Loucy (cell line): ENCODE measurements around the gene ITSN1.

Experiments
- H2AFZ ChIP-seq: fragments of 200-600 bp; sonication (generic); 2 replicates; pipeline ENCODE4 v1.6.0; 2016; ENCODE audit warnings: antibody characterized with exemption, mild to moderate bottlenecking, low read length, moderate library complexity
- H3F3A ChIP-seq: fragments of 200-600 bp; 2 replicates; pipeline ENCODE4 v1.6.0; 2016; ENCODE audit warnings: antibody characterized with exemption, low read depth, mild to moderate bottlenecking
- H3K27me3 ChIP-seq: fragments of 200-600 bp; sonication (generic); 2 replicates; pipeline ENCODE4 v1.6.1; 2014; ENCODE audit warnings: low read length, mild to moderate bottlenecking; ENCODE audit not compliant: insufficient read depth, poor library complexity, severe bottlenecking
- H3K36me3 ChIP-seq: fragments of 200-600 bp; sonication (generic); 2 replicates; pipeline ENCODE4 v1.6.1; 2016; ENCODE audit warnings: low read length; ENCODE audit not compliant: insufficient read depth
- H3K4me1 ChIP-seq: fragments of 200-600 bp; sonication (generic); 2 replicates; pipeline ENCODE4 v1.5.1; 2014; ENCODE audit warnings: low read length, mild to moderate bottlenecking; ENCODE audit not compliant: insufficient read depth, poor library complexity, severe bottlenecking
- H3K4me2 ChIP-seq: fragments of 200-600 bp; sonication (generic); 2 replicates; pipeline ENCODE4 v1.6.0; 2014; ENCODE audit warnings: antibody characterized with exemption, low read length, low read depth, mild to moderate bottlenecking; ENCODE audit not compliant: poor library complexity, severe bottlenecking
- H3K4me3 ChIP-seq: fragments of 200-600 bp; sonication (generic); 2 replicates; pipeline ENCODE4 v1.5.1; 2014; ENCODE audit warnings: low read length, mild to moderate bottlenecking, mixed read lengths; ENCODE audit not compliant: poor library complexity, severe bottlenecking
- H3K79me2 ChIP-seq: fragments of 200-600 bp; sonication (generic); 2 replicates; pipeline ENCODE4 v1.6.1; 2014; ENCODE audit warnings: low read length; ENCODE audit not compliant: insufficient read depth
- H3K9ac ChIP-seq: fragments of 200-600 bp; sonication (generic); 2 replicates; pipeline ENCODE4 v1.6.0; 2014; ENCODE audit warnings: mild to moderate bottlenecking, low read depth, low read length, moderate library complexity; ENCODE audit not compliant: poor library complexity, severe bottlenecking
- H3K9me2 ChIP-seq: fragments of 200-600 bp; sonication (generic); replicated peaks from 2 replicates; pipeline ENCODE4 v1.6.1; 2016; ENCODE audit warnings: low read depth, low read length, mixed read lengths
- H3K9me3 ChIP-seq: fragments of 200-600 bp; sonication (generic); 2 replicates; pipeline ENCODE4 v1.6.1; 2014; ENCODE audit warnings: mild to moderate bottlenecking, antibody characterized with exemption, low read length, low read depth; ENCODE audit not compliant: insufficient read depth
- H4K20me1 ChIP-seq: fragments of 200-600 bp; sonication (generic); 2 replicates; pipeline ENCODE4 v1.6.0; 2014; ENCODE audit warnings: antibody characterized with exemption, low read length, mild to moderate bottlenecking; ENCODE audit not compliant: insufficient read depth, poor library complexity, severe bottlenecking
- EZH2phosphoT487 ChIP-seq: fragments of 200-600 bp; IDR thresholded peaks from 2 replicates; pipeline ENCODE4 v1.6.1; 2018; ENCODE audit warnings: antibody characterized with exemption, mild to moderate bottlenecking, moderate library complexity, borderline replicate concordance
- TF ChIP-seq, protein P1 (sequence below): fragments of 200-600 bp; sonication (generic); conservative IDR thresholded peaks from 2 replicates; pipeline ENCODE4 v1.5.1; 2014; ENCODE audit warnings: mild to moderate bottlenecking, antibody characterized with exemption, low read length

ITSN1 gene

GRCh38 chr21:33858667-33859372, 216.5 kb downstream of the ITSN1 start:
- H2AFZ ChIP-seq: no peak overlapping the region
- no peaks in the 10 kb centered on the region for H3K9me2 ChIP-seq
- no peak overlapping the region for H3K4me3 ChIP-seq
- H3K9me3 ChIP-seq: no peaks in the 10 kb centered on the region
- H3K4me2 ChIP-seq: no peak overlapping the region
- no peaks in the 10 kb centered on the region for H3K79me2 ChIP-seq
- H3K4me1 ChIP-seq: no peaks in the 10 kb centered on the region
- H3K9ac ChIP-seq: no peak overlapping the region
- TF ChIP-seq EZH2phosphoT487: no peak
- TF ChIP-seq, protein P1, sequence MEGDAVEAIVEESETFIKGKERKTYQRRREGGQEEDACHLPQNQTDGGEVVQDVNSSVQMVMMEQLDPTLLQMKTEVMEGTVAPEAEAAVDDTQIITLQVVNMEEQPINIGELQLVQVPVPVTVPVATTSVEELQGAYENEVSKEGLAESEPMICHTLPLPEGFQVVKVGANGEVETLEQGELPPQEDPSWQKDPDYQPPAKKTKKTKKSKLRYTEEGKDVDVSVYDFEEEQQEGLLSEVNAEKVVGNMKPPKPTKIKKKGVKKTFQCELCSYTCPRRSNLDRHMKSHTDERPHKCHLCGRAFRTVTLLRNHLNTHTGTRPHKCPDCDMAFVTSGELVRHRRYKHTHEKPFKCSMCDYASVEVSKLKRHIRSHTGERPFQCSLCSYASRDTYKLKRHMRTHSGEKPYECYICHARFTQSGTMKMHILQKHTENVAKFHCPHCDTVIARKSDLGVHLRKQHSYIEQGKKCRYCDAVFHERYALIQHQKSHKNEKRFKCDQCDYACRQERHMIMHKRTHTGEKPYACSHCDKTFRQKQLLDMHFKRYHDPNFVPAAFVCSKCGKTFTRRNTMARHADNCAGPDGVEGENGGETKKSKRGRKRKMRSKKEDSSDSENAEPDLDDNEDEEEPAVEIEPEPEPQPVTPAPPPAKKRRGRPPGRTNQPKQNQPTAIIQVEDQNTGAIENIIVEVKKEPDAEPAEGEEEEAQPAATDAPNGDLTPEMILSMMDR: no peak
- H4K20me1 ChIP-seq: no peaks in the 10 kb centered on the region
- H3F3A ChIP-seq: no peaks in the 10 kb centered on the region
- H3K36me3 ChIP-seq: no peaks in the 10 kb centered on the region
- no peaks in the 10 kb centered on the region for H3K27me3 ChIP-seq

- no peaks in the 10 kb centered on the region for H3F3A ChIP-seq
- H3K9me3 ChIP-seq: no peaks in the 10 kb centered on the region
- H4K20me1 ChIP-seq: no peaks in the 10 kb centered on the region
- H3K79me2 ChIP-seq: no peaks in the 10 kb centered on the region
- H3K36me3 ChIP-seq: no peaks in the 10 kb centered on the region
- TF ChIP-seq EZH2phosphoT487: no peak
- TF ChIP-seq, protein P1: no peak
- H3K27me3 ChIP-seq: no peaks in the 10 kb centered on the region
- no peaks in the 10 kb centered on the region for H3K9me2 ChIP-seq
- H3K4me2 ChIP-seq: no peak overlapping the region
- H3K4me1 ChIP-seq: no peaks in the 10 kb centered on the region
- no peak overlapping the region for H2AFZ ChIP-seq
- no peak overlapping the region for H3K4me3 ChIP-seq
- H3K9ac ChIP-seq: no peak overlapping the region
Observed at GRCh38 chr21:33859373-33860102, 217.2 kb downstream of the ITSN1 start.

- no peak overlapping the region for H2AFZ ChIP-seq
- no peak for TF ChIP-seq EZH2phosphoT487
- TF ChIP-seq, protein P1: no peak
- no peaks in the 10 kb centered on the region for H3K36me3 ChIP-seq
- no peaks in the 10 kb centered on the region for H3K9me2 ChIP-seq
- no peak overlapping the region for H3K4me2 ChIP-seq
- H3K4me3 ChIP-seq: no peak overlapping the region
- H3K27me3 ChIP-seq: no peaks in the 10 kb centered on the region
- H3K9ac ChIP-seq: no peak overlapping the region
- H3K9me3 ChIP-seq: no peaks in the 10 kb centered on the region
- H3F3A ChIP-seq: no peaks in the 10 kb centered on the region
- no peaks in the 10 kb centered on the region for H4K20me1 ChIP-seq
- no peaks in the 10 kb centered on the region for H3K79me2 ChIP-seq
- no peaks in the 10 kb centered on the region for H3K4me1 ChIP-seq
Observed at GRCh38 chr21:33860332-33860879, 218.1 kb downstream of the ITSN1 start.
